HG02884 (cell line): ENCODE results near the gene TMEM86A.

Source experiments
- ATAC-seq: cut with Tn5 transposase; IDR thresholded peaks from one replicate; pipeline ENCODE4 v1.9.1; 2021; ENCODE audit warnings: mild to moderate bottlenecking, moderate library complexity; ENCODE audit not compliant: unreplicated experiment

TMEM86A gene

DNA sequence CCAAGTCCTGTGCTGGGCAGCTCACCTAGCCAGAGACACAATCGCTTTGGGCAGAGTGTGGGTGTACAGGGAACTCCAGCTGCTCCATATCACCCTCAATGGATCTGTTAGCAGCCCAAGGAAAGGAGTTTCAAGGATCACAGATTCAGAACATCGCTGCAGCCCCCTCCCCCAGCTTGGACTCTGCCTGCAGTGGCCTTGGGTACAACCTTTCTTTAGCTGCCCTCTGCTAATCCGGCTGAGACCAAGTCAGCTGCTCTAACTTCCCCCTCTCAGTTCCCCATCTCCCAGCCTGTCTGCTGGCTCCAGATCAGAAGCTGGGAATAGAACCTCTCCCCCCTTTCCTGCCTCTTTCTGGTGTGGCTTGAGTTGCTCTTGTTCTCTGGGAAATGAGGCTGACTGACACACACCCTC is 1.3 kb downstream of the TMEM86A start:
- no peak for ATAC-seq

DNA sequence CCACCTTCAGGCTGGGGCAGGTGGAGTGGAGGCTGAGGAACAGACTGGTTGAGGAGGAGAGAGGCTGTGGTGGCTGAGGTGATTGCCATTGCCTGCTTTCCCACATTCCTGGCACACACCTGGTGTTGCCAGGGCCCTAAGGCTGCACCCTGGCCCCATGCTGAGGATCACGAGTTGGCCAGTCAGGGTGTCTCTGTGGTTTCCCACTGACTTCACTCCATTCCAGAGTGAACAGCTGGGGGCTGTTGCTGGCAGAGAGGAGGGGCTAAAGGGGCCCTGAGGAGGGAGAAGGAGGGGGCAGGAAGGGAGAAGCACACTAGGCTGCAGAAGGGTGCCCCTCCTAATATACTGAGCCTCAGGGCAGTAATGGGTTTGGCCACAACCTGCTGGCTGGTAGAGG is 1.8 kb downstream of the TMEM86A start:
- no peak for ATAC-seq

DNA sequence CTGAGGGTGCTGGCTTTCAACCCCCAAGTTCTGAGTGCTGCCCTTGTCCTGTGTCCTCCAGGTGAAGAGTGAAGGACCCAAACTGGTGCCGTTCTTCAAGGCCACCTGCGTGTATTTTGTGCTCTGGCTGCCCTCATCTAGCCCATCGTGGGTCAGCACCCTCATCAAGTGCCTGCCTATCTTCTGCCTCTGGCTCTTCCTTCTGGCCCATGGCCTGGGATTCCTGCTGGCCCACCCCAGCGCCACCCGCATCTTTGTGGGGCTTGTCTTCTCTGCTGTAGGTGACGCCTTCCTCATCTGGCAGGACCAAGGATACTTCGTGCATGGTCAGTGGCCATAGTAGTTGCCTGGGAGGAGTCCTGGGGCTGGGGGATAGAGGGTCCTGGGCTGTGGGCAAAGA is 2.3 kb downstream of the TMEM86A start:
- ATAC-seq: no peak

DNA sequence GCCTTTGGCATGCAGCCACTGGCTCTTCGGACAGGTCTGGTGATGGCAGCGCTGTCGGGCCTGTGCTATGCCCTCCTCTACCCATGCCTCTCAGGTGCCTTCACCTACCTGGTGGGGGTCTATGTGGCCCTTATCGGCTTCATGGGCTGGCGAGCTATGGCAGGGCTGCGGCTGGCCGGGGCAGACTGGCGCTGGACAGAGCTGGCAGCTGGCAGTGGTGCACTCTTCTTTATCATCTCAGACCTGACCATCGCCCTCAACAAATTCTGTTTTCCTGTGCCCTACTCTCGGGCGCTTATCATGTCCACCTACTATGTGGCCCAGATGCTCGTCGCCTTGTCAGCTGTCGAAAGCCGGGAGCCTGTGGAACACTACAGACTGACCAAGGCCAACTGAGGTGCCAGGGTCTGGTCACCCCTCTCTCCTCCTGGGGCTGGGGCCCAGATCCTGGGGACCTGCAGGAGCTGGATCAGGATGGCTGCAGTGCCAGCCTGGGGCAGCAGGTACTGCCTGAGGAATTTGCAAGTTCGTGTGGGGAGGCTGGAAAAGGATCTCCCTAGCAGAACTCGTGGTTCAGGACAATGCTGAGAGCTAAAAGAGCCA is 3.1 kb downstream of the TMEM86A start:
- no peak for ATAC-seq

DNA sequence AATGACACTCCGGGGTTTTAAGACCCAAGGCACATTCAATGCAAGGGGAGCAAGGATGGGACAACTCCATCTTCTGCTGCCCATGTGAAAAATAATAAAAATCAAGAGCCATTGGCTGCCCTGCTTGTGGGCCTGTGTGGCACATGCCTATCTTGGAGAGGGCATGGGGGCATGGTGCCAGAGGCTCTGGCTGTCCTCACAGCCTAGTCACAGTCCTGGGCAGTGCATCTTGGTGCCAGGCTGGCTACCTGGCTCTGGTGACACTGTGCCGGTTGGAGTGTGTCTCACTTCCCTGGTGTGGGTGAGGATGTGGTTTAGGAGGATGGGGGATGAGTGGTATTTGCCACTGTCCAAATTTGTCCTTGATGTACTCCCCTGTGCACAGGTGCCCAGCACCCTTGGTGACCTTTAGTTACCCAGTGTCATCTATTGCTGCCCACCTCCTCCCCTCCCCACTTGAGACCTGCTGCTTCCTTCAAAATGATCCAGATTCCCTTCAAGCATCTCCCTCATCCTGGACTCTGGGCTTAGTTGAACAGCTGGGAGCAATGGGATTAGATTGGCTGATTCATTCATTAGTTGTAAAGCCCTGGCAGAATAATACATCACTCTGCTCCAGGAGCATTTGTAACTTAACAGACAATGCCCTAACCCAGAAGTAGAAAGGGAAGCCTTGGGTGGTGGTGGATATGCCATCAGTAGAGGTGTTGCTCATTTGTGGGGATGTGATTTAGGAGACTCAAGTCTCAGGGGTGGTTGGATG is 4.6 kb downstream of the TMEM86A start:
- ATAC-seq: no peak

DNA sequence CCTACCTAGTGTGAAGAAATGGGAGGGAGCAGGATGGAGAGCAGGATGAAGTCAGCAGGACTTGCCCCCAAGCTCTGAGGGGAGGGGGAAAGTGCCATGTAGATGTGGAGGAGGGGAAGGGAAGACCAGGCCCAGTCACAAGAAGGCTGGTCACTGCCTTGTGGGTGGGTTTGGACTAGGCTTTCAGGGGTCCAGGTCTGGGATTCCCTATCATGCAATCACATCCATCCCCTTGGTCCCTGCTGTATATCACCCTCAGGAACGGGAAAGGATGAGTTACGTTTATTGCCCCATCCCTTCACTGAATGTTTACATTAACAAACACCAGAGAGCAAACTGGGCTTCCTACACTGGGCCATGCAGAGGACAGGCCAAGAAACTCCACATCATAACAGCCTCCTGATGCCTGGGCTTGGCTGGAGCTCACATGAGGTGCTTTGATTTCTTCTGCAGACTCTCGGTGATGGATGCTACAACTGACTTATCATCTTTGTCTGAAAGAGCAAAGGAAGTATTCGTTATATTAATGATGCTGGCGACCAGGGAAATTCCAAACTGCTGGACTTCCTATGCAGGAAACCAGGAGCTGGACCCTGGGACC is 5.6 kb downstream of the TMEM86A start:
- no peak for ATAC-seq

DNA sequence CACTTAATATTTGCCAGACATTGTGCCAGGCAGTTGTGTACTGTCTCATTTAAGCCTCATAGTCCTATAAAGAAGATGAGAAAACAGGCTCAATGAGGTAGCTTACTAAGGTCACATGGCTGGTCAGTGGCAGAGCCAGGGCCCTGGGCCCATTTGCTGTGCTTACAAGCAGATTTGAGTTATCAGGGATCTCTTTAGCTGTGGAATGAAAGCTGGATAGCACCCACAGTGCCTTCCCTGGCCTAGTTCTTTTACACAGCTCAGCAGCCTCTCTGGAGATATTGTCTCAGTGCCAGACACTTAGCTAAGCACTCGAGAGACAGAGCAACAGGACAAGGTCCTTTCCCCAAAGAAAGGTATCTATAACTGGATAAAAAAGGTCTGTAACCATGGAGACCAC is 6.1 kb downstream of the TMEM86A start:
- no peak for ATAC-seq

DNA sequence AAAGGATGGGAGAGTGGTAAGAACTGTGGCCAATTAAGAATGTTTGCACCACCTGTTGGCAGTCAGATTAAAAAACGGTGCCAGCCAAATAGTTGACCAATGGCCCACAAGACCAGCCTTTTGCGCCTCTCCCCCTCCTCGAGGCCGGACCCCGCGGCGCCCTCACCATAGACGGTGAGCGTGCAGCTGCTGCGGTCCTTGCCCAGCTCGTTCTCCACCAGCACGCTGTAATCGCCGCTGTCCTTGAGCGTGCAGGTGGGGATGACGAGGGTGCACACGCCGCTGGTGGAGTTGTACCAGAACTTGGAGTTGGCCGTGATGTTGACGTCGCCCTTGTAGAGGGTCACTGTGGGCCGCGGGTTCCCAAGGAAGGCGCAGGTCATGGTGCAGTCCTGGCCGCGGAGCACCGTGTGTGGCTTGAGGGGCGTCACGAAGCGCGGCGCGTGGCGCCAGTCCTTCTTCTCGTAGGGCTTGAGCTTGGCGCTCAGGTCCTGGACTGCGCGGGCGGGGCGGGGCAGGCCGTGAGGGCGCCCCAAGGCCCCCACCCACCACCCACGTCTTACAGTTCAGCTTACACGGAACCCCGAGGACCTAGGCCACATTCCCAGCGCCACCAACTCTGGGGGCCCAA is 7.2 kb downstream of the TMEM86A start:
- no peak for ATAC-seq

DNA sequence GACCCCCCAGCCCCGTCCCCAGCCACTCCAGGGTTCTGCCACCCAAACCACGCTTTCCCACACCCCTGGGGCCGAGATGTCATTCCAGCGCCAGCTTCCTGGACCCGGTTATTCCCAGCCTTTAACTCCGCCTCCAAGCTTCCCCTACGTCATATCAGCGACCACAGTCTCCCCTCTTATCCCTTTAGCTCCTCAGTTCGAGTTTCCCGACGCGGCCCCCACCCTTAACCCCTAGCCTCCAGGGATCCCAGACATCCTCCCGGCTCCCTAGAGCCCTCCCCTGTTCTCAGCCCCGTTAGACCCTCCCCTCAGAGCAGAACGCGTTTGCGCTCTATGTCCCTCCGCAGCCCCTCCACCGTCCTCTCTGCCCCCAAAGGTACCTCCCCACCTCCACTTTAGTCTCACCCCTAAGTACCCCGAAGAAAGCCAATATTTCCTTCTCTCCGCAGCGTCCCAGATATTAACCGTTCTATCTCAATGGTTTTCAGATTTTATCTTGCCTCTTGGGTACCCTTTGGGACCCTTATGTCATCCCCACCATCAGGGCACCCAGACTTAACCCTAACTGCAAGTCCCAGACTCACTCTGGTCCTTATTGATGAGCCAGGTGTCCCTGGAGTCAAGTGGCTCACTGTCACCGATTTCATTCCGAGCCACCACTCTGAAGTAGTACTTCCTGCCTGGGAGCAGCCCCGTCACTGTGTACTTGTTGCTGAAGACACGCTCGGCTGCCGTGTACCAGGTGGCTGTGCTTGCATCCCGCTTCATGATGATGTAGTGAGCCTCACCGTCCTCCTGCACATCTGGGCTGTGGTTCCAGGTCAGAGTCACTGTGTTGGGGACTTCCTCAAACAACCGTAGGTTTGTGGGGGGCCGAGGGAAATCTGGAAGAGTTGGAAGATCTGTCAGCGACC is 8.0 kb downstream of the TMEM86A start:
- ATAC-seq: peak; percentile 63

DNA sequence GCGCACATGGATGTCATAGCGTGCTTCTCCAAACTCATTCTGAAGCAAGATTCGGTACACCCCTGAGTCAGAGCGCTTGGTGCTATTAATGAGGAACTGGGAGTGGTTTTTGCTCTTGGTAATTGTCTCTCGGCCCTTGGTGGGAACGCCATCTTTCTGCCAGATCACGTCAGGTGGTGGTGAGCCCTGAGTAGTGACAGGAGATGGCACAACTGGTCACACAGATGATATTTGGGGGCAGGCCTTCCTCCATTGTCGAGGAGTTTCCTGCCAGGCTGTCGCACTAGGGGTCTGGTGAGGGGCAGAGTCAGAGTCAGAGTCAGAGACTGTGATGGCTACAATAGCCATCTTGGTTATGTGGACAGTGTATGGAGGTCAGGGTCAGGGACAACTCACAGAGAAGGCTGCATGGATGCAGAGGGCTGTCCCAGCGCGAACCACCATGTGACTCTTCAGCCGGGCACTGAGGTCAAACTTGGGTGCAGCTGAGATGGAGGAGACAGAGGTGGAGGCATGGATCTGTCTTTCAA is 9.3 kb downstream of the TMEM86A start:
- no peak for ATAC-seq

DNA sequence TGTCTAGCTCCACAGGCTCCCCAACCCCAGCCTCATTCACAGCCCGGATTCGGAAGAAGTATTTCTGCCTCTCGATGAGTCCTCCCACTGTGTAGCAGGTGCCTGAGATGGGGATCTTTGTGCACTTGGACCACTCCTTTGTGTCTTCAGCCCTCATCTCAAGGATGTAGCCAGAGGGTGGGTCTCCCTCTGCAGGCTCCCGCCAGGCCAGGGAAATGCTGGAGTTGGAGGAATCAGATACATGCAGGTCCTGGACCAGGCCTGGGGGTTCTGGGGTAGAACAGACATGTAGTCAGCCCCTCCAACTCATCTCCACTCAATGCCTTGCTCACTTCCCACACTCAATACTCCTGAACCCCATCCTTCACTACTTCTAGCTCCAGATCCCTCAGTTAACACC is 10.8 kb downstream of the TMEM86A start:
- no peak for ATAC-seq

DNA sequence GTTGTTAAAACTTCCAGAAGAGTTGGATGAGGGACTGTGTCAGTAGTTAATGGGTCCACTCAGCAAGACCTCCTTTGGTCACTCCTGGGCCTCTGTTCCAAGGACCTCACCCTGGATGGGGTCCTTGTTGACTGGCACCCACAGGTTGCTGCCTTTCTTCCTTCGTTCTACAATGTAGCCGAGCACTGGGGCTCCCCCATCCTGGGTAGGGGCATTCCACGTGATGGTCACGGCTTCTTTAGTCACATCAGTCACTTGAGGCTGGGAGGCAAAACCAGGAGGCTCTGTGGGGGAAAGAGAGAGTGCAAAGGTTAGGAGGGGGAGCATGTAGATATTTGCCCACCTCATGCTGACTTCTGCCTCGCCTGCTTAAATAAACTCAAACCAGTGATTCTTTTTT is 12.0 kb downstream of the TMEM86A start:
- ATAC-seq: no peak

DNA sequence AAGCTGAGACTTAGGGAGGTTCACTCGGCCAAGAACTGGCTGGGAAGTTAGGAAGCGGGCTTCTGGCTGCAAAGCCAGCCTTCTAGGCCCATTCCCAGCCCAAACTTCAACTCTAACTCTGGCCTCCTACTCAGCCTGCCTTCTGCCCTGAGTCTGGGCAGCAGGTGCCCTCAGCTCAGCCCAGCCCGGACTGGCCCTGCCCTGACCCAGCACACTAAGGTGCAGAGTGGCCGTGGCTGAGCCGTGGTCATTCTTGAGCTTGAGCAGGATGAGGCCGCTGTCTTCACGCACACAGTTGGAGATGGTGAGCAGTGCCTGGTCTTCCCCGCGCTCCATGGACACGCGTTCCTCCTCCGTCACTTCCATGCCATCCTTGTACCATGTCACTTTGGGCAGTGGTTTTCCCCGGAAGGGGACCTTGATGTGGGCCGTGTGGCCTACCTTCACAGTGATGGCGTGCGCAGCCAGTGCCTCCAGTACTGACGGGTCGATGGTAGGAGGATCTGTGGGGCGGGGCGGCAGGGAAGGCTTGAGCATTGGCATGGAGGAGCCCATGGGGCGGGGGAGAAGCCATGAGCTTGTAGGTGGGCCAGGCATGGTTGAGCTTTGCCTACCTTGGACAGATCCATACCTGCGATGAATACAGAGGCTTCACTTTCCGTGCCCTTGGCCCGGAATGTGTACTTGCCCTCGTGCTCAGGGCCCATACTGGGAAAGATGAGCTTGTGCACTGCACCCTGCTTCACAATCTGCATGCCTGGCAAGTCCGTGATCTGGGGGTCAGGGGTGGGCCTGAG is 15.3 kb downstream of the TMEM86A start:
- no peak for ATAC-seq

DNA sequence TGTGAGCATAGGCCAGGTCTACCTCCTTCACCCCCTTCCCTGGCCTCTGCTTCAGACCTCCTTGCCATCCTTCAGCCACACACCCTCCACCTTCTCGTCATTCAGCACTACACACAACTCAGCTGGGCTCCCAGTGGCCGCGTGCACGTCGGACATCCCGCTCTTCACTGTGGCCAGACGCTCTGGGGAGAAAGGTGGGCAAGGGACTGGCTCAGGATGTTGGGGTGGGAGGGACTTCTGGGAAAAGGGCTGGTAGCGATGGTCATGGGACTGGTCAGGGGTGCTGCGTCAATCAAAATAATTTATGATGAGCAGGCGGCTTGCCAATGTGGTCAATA is 15.8 kb downstream of the TMEM86A start:
- no peak for ATAC-seq

DNA sequence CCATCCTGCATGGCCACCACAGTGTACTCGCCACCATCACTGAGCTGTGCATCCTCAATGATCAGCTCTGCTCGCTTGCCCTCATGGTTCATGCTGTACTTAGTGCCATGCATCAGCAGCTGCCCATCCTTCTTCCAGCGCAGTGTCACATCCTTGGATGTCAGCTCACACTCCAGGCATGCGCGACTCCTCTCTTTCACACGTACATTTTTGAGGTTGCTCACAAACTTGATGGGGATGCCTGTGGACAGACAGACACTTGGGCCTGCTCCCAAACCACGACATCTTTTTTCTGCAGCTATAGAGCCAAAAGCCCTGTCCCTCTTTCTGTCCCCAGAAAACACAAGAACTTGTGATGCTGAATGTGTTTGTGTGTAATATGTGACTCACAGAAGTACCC is 16.9 kb downstream of the TMEM86A start:
- no peak for ATAC-seq

DNA sequence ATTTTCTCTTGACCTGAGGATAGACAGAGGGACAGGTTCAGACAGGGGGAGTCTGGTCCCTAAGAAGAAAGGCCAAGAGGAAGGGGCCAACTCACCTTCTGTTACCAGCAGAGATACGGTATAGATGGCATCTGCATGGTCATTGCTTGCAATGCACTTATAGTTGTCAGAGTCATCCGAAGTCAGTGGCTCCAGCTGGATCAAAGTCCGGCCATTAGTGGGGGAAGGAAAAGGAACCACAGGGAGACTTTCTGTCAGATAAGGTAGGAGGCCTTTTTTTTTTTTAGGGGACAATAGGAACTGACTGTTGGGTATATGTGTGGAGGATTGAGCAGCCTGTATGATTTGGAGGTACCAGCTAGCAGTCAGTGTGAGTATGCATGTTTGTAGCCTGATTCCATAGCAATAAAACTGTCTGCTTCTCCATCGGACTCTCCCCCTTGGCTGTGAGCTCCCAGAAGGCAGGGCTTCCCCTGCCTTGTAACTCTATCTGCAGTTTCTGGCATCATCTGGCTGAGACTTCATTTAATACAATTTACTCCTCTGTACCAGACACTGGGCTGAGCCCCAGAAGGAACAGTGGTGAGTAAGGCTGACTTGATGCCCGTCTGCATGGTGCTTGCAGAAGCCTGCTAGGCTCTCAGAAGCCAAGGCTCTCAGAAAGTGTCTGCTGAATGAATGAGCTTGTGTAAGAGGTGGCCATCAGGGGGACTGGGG is 21.7 kb downstream of the TMEM86A start:
- no peak for ATAC-seq

DNA sequence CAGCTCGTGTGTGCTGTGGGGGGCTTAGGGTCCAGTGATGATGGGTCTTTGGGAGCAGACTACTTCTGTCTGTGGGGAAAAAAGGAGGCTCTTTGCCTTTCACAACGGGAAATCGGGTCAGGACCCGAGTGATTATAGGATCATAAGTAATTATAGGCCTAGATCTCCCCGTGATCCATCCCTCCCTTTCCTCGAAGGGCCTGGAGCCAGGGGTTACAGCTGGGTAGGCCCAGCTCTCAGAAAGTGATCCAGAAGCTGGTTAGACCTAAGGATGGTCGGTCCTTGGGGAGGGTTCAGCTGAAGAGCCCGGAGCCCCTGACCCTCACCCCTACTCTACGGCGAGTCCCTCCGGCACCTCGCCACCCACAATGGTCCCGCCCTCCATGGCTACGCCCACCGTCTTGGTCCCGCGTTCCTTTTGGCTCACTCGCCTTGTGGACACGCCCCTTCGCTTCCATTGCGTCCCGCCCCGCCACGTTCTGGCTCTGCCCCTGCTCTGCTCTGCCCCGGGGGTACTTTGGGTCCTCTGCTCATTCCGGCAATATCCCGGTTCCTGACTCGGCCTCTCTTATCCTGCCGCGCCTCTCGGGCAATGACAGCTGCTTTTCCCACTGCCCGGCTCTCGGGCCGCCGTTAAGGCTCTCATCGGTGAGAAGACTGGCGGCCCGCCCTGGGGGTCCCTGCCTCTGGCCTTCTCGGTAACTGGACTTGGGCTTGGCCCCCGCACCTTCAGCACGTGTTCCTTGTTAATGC is 22.4 kb downstream of the TMEM86A start:
- peak; percentile 75 for ATAC-seq

DNA sequence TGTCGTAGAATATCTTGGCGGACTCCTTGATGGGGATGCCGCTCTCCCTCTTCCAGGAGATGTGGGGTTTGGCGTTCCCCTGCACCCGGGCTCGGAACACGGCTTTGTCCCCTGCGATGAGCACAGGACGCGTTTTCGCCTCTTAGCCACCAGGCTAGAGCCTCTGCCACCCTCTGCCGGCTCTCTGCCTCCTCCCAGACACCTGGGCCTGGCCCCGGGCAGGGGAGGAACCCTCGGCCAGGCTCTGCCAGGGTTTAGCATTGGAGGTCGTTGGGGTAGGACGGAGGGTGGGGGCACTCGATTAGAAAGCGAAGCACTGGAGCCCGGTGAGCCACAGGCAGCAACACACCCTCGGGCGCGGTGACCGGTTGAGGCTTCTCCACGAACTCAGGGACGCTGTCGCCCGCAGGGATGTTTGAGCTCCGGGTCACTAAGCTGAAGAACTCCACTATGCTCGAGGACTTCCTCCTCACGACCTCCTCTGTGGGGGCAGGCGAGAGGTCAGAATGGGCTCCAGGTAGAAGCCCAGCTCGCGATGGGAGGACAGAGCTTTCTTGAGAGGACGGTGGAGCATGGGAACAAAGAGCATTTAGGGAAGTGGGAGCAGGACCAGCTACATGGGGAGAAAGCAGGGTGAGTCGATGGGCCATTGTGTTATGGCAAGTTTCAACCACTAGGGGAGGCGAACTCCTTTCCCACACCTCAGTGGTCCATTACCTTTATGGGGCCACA is 23.1 kb downstream of the TMEM86A start:
- ATAC-seq: peak; percentile 72
